GM21825 (cell line): ENCODE data around the gene KCNT1.

ENCODE experiments used
- ATAC-seq: cut with Tn5 transposase; IDR thresholded peaks from one replicate; pipeline ENCODE4 v1.9.1; 2021; ENCODE audit warnings: mild to moderate bottlenecking, moderate library complexity; ENCODE audit not compliant: unreplicated experiment

The KCNT1 gene

DNA sequence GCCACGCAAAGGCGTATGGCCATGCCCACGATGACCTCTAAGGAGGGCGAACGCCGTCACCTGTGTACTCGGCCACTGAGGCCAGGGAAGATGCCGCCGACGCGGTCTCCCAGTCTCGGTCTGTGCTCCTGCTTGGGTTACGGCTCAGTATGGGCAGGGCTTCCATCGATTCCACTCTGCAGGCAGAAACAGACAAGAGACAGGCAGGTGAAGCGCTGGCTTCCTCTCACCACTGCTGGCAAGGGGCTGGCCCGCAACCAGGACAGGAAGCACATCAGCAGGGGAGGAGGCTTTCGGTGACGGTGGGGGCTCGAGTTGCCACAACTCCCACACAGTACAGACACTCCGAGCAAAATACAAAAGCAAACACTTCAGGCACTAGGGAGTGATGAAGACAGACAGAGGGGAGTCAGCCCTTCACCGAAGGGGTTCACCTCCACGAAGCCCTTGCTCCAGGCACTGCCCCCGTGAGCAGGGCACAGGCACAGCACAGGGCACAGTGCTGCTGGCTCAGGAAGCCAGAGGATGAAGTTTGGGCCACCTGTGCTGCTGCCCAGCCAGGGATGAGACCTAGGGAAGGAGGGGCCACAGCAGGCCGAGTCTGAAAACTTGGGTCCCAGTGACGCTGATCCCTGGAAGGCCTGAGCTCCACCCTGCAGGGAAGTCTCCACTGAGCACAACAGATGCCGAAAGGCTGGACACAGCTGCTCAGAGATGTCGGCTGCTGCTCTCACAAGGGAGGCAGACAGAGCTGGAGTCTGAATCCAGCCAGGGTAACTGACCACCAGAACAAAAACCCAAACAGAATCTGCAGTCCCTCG is 114.1 kb downstream of the KCNT1 start:
- ATAC-seq = no peak

DNA sequence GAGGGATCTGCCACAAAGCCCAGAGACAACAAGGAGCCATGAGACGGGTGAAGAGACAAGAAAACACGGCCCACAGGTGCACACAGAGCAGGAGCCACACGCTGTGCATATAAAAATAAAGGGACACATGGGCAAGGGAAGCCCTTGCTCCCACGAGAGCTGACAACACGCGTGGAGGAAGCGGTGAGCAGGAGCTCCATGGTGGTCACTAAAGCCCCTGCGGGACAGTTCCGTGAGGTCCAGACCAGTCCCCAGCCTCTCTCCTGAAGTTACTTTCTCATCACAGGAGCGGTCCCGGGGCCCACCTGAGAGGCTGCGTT is 114.6 kb downstream of the KCNT1 start:
- no peak for ATAC-seq

DNA sequence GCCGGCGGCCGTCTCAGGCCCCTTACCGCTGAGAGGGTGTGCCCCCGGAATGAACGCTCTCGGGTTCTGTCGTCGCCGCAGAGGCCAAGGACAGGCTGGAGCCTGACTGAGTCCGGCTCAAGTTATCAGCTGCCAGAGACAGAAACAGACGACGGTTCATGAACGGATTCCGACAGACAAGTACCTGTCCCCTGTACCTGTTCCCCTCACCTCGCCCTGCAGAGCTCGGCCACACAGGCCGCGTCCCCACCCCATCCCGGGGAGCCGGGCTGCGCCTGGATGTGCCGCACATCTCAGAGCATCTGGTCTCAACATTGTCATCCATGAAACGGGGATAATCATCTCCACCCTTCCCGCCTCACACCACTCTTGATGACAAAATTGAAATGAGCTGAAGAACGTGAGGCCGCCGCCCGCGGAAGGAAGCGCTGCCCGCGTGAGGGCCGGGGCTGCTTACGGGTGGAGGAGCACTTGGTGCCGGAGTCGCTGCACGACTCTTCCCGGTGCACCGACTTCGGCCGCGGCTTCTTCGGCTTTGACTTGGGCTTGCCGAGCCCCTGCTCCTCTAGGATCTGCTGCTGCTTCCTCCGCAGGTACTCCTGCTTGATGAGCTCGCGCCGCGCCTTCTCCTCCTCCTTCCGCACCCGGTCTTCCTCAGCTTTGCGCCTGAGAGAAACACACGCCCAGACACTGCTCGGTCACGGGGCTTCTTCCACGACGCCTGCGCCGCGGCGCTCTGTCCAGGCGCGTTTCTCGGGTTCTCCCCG is 116.1 kb downstream of the KCNT1 start:
- ATAC-seq = no peak

DNA sequence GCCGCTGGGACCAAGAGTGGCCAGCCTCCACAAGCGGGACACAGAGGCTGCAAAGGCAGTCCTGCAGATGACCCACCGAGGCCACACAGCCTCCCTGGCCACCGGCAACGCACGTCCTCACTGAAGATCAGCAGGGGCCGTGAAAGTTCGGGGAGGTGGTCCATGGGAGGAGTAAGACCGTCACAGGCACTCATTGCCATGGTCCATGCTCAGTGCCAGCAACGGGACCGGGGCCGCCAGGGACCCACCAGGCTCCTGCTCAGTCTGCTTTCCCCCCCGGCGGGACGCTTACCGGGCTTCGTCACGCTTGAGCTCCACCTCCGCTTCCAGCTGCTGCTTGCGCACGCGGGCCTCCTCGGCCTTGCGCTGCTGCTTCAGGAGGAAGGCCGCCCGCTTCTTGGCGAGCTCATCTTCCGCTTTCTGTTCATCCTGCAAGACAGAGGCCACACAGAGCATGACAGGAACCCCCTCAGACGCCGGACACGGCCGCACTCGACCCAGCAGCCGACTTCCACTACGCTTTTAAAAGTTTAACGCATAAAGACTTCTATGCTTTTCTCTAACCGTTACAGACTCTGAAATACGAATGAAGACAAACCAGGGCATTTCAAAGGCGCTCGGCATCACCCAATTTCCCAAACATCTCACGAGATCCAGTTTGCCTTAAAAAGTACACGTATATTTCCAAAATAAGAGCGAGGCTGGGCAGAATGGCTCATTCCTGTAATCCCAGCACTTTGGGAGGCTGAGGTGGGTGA is 116.9 kb downstream of the KCNT1 start:
- ATAC-seq = no peak

DNA sequence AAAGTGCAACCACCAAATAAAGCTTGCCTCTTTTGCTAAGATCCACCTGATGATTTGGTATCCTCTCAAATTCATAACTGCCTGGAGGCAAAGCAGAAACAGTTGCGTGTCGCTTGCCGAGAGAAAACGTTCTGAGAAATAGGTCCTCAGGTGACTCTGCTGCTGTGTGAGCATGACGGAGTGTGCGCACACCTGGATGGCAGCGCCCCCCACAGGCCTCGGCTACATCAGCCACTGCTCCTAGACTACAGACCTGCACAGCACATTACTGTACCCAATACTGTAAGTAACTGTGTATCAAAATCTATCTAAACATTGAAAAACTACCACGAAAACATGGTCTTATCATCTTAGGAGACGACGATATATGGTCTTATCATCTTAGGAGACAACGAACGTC is 117.9 kb downstream of the KCNT1 start:
- ATAC-seq = no peak

DNA sequence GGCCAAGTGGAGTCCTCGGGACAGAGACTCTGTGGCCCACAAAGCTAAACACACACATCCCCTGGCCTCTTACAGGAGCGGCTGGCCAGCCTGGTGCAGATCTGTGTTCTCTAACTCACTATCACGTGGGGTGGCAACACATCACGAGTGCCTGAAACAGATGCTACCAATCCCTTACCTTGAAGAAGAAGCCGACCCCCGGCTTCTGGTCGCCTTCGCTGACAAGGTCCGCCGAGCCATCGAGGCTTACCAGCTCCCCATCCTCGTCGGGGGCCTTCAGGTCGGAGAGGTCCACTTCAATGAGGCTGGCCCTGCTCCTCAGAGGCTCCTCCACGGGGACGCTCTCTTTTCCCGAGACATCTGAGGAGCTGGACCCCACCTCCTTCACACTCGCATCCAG is 118.7 kb downstream of the KCNT1 start:
- ATAC-seq = no peak

DNA sequence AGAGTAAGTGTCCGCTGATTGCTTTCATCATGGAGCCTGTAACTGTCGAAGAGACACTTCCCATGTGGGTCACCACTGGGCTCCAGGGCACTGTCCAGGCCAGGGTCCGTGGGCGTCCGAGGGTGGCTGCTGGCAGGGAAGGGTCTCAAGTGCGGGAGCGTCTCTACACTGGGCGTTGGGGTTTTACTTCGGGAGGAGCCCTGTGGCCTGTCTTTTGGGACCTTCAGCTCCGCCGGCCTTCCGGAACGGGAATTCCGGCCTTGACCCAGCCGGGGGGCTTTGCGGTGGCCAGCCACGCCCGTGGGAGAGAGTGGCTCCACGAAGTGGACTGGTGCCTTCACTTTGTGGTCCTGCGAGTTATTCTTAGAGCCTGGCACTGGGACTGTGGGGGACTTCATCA is 119.1 kb downstream of the KCNT1 start:
- ATAC-seq = no peak

DNA sequence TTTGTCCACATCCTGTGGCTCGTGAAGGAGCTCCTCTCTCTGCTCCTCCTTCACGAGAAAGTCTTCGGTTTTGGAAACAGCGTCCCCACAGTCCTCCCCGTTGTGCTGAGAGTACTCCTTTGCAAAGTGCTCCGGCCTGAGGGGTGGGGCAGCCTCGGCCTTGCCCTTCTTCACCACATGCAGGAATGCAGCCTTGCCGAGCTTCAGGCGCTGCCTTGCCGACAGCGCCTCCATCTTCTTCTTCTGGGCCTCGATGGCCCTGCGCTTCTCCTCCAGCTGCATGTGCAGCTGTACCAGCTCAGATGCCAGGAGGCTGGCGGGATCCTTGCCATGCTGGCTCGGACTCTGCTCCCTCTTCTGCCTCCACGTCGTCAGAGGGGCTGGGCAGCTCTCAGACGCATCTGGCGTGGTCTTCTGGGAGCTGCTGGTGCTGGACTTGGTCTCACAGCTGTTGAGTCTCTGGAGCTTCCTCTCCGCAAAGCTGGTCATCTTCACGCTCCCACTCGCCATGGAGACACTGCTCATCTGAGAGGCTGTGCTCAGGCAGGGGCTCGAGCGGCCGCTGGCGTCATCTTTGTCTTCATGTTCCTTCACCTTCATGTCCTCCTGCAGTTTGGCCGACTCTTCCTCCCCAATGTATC is 119.9 kb downstream of the KCNT1 start:
- ATAC-seq = no peak

DNA sequence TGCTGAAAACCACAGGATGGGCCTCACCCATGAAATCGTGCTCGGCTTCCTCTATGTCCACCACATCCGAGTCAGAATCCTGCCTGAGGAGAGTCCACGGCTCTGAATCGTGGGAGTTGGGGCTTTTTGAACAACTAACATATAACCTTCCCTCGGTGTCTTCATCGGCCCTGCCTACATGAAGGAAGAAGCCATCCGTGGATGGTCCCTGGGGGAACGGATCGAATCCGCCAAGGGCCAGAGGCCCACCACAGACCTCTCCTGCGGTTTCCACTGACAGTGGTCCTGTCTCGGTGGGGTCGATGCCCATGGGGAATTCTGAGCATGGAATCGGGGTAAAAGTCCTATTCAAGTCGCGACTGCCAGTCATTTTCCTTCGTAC is 120.4 kb downstream of the KCNT1 start:
- no peak for ATAC-seq

DNA sequence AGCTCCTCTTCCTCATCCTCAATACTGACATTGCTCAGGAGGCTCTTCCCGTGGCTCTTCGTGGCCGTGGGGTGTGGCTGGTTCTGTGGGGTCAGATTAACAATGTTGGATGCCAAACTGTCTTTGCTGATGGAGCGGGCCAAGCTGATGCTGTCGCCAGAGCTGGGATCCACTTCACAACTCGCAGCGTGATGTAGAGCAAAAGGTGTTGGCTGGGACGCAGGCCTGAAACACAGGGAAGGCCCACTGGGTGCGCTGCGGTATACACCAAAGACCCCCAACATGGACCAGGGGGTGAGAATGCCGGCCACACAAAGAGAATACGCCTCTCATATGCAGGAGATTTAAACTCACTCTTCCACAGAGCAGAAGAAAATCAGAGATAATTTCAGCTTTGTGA is 121.1 kb downstream of the KCNT1 start:
- ATAC-seq = no peak

DNA sequence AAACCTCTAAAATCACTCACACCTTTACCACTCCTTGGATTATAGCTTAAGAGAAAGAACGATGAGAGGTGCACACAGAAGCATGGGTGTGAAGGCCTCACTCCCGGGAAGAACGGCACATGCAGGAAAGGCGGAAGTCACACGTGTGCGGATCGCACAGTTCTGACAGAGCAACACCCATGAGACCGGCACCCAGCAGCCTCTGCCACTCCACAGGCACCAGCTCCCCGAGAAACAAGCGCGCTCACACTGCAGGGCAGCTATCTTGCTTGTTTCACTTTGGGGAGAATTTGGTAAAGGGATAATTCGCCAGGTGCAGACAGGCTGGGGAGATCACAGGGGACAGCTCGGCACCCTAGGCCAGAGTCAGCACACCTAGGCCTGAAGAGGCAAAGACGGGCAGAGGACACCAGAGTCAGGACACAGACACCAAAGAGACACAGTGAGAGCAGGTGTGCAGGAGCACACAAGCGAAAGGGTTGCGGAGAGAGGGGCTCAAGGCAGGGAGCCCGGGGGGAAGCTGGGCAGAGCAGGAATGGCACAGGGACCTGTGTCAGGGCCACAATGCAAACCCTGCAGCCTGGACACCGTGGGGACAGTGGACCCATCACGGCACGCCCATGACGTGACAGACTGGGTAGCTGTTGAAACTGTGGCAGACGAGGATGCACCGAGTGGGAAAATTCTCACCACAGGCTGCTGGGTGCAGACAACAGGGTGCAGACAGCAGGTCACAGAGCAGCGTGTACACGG is 123.6 kb downstream of the KCNT1 start:
- ATAC-seq = no peak

DNA sequence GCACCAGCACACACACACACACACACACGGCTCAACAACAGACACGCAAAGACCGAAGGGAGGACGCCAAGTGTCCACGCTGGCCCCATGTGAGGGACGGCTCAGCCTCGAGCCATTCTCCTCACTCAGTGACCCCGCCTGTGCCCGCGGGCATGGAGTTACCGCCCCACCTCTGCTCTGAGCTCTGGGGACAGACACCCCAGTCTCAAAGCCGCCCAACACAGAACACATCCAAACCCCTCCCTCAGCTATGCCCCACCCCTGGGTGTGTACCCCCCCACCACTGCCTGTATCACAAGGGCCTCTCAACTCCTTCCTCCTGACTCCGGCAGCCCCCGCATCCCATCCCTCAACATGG is 124.2 kb downstream of the KCNT1 start:
- ATAC-seq = no peak

DNA sequence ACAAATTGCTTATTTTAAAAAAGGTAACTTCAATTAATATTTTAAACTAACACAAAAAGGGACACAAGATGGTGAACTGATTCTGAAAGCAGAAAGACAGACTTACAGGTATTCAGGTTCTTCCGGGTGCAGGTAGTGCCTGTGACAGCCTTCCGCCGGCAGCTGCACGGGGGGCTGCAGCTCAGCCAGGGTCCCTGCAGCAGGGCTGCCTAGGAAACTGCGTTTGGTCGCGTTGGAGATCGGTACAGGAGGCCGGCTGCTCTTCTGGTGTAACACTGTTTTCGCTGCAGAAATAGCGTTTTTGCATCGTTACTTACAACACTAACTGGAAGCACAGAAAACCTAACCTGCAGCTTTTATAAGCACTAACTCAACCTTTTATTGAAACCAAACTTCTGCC is 125.3 kb downstream of the KCNT1 start:
- no peak for ATAC-seq

DNA sequence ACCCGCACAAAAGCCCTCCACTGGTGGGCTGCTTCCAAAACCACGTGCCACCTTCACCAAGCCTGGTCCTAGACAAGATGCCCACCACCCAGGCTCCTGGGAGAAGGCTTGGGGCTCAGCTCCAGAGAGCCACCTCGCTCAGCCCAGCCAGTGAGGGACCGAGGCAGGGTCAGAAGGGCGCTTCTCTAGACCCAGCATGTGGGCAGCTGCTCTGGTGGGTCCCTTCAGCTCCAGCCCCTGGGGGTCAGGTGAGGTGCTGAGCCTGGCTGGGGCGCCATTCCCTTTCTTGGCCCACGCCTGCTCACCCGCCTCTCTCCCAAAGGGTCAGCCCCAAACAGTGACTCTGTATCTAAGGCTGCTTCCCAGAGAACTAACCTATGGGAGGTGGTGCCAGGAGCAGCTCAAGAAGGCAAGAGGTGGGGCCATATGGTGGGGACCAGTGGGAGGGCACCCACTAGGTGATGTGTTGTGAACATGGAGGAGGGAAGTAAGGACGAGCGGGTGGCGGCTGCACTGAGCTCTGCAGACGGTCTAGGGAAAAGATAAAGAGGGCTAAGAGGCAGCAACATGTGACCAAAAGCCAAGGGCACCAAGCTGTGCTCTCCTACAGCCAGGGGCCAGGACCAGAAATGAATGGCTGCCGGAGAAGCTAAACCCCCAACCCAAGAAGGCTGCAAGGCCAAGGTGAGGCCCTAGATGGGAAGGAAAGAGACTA is 126.0 kb downstream of the KCNT1 start:
- no peak for ATAC-seq

DNA sequence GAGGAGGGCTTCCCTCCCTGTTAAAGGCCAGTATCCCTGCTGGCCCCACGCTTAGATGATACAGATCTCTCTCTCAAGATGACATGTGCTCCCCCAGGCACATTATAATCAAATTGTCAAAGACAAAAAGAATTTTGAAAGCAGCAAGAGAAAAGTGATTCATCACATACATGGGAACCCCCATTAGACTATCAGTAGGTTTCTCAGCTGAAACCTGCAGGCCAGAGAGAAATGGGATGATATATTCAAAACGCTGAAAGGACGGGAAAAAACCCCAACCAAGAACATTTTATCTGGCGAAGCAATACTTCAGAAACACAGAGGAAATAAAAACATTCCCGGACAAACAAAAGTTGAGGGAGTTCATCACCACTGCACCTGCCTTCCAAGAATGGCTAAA is 126.7 kb downstream of the KCNT1 start:
- no peak for ATAC-seq

DNA sequence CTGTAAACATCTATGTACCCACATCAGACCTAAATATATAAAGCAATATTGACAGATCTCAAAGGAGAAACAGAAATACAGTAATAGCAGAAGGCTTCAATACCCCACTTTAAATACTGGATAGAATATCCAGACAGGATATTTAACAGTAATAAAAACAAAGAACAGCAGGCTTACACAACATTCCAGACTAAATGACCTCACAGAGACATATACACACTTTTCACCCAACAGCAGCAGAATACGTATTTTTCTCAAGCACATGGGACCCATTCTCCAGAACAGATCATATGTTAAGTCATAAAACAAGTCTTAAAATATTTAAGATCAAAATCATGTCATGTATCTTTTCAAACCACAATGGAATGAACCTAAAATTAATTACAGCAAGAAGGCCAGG is 128.5 kb downstream of the KCNT1 start:
- ATAC-seq = no peak

DNA sequence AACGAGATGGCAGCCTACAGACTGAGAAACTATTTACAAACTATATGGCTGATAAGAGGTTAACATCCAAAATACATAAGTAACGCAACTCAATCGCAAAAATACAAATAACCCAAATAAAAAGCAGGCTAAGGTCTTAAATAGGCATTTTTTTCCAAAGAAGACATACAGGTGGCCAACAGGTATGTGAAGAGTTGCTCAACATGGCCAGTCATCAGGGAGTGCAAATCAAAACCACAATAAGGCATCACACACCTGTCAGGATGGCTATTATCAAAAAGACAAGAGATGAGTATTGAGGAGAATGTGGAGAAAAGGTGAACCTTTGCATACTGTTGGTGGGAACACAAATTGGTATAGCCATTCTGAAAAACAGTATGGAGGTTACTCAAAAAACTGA is 131.9 kb downstream of the KCNT1 start:
- ATAC-seq = no peak

DNA sequence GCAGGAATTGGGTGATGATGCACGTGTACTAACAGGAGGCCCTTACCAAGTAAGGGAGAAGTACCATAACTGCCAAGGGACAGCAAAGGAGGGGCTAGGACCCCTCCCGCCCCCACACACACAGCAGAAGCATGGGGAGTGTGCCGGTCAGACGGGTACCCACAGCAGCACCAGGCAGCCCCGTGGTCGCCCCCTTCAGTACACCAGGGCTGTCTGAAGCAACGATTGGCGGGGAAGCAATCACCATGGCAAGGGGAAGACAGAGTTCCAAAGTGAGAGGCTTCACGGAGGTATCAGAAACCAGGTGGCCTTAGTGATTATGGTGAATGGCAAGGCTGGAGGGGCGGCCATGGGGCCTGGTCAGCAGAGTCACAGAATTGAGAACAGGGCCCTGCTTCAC is 133.1 kb downstream of the KCNT1 start:
- no peak for ATAC-seq

DNA sequence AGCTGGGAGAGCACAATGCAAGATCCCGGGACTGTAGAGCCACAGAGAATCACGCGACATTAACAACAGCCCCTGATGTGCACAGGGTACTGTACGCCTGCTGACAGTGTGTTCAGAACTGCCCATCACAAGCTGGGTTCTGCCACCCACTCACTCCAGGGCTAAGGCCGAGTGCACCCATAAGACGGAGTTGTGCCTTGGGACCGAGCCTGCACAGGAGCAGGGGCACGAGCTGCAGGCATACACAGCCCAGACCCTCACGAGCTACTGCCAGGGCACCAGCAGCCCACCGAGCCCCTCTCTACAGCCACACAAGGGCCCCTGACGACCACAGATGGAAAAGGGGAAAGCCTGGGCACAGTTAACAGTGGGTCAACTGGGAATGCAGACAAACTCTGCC is 137.5 kb downstream of the KCNT1 start:
- ATAC-seq = no peak

DNA sequence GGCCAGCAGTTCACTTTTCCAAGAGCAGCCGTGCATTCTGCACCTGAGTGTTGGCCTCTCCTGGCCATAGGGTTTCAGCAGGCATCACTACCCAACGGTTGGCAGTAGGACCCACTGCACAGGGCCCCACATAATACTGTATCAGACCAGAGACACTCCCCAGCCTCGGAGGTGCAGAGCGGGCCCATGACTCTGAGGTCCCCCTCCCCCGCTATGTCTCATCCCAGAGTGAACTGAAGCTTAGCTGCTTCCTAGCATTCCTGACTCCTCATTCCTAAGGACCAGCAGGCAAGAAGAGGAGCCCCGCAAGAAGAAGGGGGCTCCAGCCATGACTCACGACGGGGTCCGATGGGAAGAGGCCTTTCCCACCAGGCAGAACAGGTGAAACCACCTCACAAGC is 138.1 kb downstream of the KCNT1 start:
- ATAC-seq = no peak
